Neural cell (in vitro differentiated cells): ENCODE measurements around the gene GABBR2. TPM values are rescaled to one million over a fixed set of nuclear protein-coding genes. Genes with fewer than 3 reads are reported as not detected.

ENCODE experiments used
- H2AFZ ChIP-seq: fragments of 200-600, 300-800 bp; sonication (generic), shearing (Covaris generic); 2 replicates; pipeline ENCODE4 v1.6.0; 2014; ENCODE audit warnings: low read depth, mild to moderate bottlenecking, antibody characterized with exemption, low read length, moderate library complexity
- H3F3A ChIP-seq: fragments of 200-600 bp; shearing (Covaris generic); 2 replicates; pipeline ENCODE4 v1.6.1; 2016; ENCODE audit warnings: mild to moderate bottlenecking, moderate library complexity, mixed read lengths, antibody characterized with exemption, low read length; ENCODE audit not compliant: insufficient read depth, poor library complexity, severe bottlenecking
- H3K27ac ChIP-seq: fragments of 200-600, 300-800 bp; sonication (generic), shearing (Covaris generic); 2 replicates; pipeline ENCODE4 v1.5.1; 2014; ENCODE audit warnings: mild to moderate bottlenecking, low read length, moderate library complexity
- H3K27me3 ChIP-seq: fragments of 300-800, 200-600 bp; sonication (generic), shearing (Covaris generic); 2 replicates; pipeline ENCODE4 v1.6.0; 2014; ENCODE audit warnings: mild to moderate bottlenecking, low read depth, low read length, moderate library complexity; ENCODE audit not compliant: insufficient read depth
- H3K36me3 ChIP-seq: fragments of 300-800, 200-600 bp; sonication (generic), shearing (Covaris generic); 2 replicates; pipeline ENCODE4 v1.5.1; 2014; ENCODE audit warnings: mild to moderate bottlenecking, antibody characterized with exemption, low read length, moderate library complexity; ENCODE audit not compliant: insufficient read depth
- H3K4me2 ChIP-seq: fragments of 300-800, 200-600 bp; sonication (generic), shearing (Covaris generic); 2 replicates; pipeline ENCODE4 v1.6.0; 2014; ENCODE audit warnings: mild to moderate bottlenecking, low read length
- H3K4me3 ChIP-seq: fragments of 300-800, 200-600 bp; sonication (generic), shearing (Covaris generic); 2 replicates; pipeline ENCODE4 v1.5.1; 2014; ENCODE audit warnings: mild to moderate bottlenecking, low read length, moderate library complexity
- H3K79me2 ChIP-seq: fragments of 200-600 bp; shearing (Covaris generic); replicated peaks from 2 replicates; pipeline ENCODE4 v1.6.0; 2014; ENCODE audit warnings: mild to moderate bottlenecking, low read length, moderate library complexity; ENCODE audit not compliant: insufficient read depth
- H3K9ac ChIP-seq: fragments of 300-800, 200-600 bp; sonication (generic), shearing (Covaris generic); 2 replicates; pipeline ENCODE4 v1.6.1; 2016; ENCODE audit warnings: mild to moderate bottlenecking, low read length, mixed read lengths
- H3K9me2 ChIP-seq: fragments of 200-600 bp; shearing (Covaris generic); 2 replicates; pipeline ENCODE4 v1.6.1; 2016; ENCODE audit warnings: mild to moderate bottlenecking, low read length, mixed read lengths; ENCODE audit not compliant: insufficient read depth
- H3K9me3 ChIP-seq: fragments of 200-600, 300-800 bp; sonication (generic), shearing (Covaris generic); 2 replicates; pipeline ENCODE4 v1.6.1; 2016; ENCODE audit warnings: mild to moderate bottlenecking, mixed run types, low read length, moderate library complexity, mixed read lengths
- H4K20me1 ChIP-seq: fragments of 200-600 bp; shearing (Covaris generic); 2 replicates; pipeline ENCODE4 v1.6.1; 2016; ENCODE audit warnings: mild to moderate bottlenecking, mixed run types; ENCODE audit not compliant: insufficient read depth
- EP300 ChIP-seq: fragments of 450-650 bp; conservative IDR thresholded peaks from 2 replicates; pipeline ENCODE4 v1.6.1; 2014; ENCODE audit warnings: antibody characterized with exemption, mild to moderate bottlenecking, moderate library complexity; ENCODE audit not compliant: poor library complexity, severe bottlenecking
- EZH2 ChIP-seq: fragments of 200-600, 300-800 bp; shearing (Covaris generic), sonication (generic); IDR thresholded peaks from 2 replicates; pipeline ENCODE4 v1.6.1; 2014; ENCODE audit warnings: antibody characterized with exemption, low read length, borderline replicate concordance, mild to moderate bottlenecking; ENCODE audit not compliant: insufficient read depth, poor library complexity, severe bottlenecking
- MXI1 ChIP-seq: fragments of 450-650 bp; conservative IDR thresholded peaks from 2 replicates; pipeline ENCODE4 v1.6.1; 2014; ENCODE audit warnings: antibody characterized with exemption, mild to moderate bottlenecking; ENCODE audit not compliant: poor library complexity, severe bottlenecking
- POLR2AphosphoS5 ChIP-seq: IDR thresholded peaks from 2 replicates; pipeline ENCODE4 v1.6.1; 2012
- SMC3 ChIP-seq: fragments of 450-650 bp; conservative IDR thresholded peaks from 2 replicates; pipeline ENCODE4 v1.6.1; 2014; ENCODE audit warnings: antibody characterized with exemption, mild to moderate bottlenecking, moderate library complexity; ENCODE audit not compliant: poor library complexity
- TAF1 ChIP-seq: IDR thresholded peaks from 2 replicates; pipeline ENCODE4 v1.6.1; 2012; ENCODE audit warnings: low read depth
- polyA plus RNA-seq: library from polyadenylated mRNA; depleted of rRNA; stranded (reverse); fragments of >200 nt; gene quantifications from 2 replicates; pipeline ENCODE4 v1.2.3, GENCODE V29; 2014
- TF ChIP-seq, protein P1 (sequence below): fragments of 450-650 bp; IDR thresholded peaks from 2 replicates; pipeline ENCODE4 v1.5.1; 2014; ENCODE audit warnings: antibody characterized with exemption, mild to moderate bottlenecking, moderate library complexity; ENCODE audit not compliant: poor library complexity, severe bottlenecking
- TF ChIP-seq, protein P2 (sequence below): IDR thresholded peaks from 2 replicates; pipeline ENCODE4 v1.6.1; 2012; ENCODE audit warnings: borderline replicate concordance

Gene GABBR2
- polyA plus RNA-seq, 1 donor from 2014 or later = 7.1 TPM

DNA sequence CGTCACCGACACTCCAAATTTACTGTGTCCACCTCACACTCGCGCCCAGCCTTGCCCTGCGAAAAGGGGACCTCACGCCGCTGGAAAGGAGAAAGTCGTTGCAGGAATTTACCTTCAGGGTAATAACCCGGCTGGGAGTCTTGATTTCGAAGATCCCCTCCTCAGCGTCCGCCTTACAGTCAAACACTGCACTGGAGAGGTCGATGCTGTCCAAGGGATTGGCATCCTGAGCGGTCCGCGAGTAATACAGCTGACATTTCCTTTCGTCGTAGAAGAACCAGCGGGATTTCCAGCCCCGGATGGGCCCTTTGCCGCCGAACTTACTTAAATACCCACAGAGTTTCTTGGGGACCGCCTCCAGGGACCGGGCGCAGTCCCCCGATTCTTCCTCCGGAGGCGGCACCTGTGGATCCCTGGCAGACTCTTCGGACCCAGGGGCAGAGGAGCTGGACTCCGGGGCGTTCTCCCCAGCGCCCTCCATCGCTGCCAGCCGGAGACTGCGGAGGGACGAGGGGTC lies 453.6 kb downstream of the GABBR2 start:
- Histone ChIP-seq H3K9ac (peak overlapping the region; percentile 81), H3K4me2 (peak overlapping the region; percentile 88), H2AFZ (peak overlapping the region; percentile 93)

DNA sequence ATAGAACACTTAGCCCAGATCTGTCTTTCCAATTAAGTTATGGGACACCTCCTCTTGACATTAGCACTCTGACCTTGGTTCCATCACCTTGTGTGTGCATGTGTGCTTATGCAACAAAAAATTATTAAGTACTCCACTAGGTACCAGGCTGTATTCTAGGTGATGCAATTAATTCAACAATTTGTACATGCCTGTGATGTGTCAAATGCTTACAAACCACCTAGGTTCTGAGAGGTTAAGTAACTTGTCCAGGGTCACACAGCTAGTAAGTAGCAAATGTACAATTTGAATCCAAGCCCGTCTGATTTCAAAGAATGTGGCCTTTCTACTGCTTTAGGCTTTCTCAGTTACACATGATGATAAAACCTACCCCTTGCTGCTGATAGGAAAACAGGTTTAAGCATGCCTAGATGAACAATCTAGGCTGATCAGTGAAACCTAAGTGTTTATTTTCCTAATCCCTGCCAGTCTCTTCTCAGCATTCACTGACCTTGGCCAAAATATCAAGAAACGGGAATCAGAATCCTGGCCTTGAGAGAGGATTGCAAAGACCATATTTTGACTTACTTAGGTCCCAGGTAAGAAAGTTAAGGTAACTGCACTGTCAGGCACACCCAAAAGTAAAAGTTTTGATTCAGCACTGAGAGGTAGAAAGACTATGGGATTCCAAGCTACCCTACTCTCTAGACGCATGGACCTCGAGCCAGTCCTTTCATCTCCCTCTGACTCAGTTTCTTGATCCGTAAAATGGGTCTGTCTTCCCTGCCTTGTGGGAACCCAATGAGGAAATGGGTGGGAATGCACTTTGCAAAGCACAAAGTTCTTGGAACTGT lies 454.3 kb downstream of the GABBR2 start:
- Histone ChIP-seq H3K9me2 (no peaks in the 10 kb centered on the region), H3K79me2 (no peaks in the 10 kb centered on the region), H3K4me3 (peak overlapping the region; percentile 95), H3K27ac (no peak overlapping the region), H3K9me3 (no peaks in the 10 kb centered on the region), H3K27me3 (peaks cover 10% of the 10 kb centered on the region), H3K36me3 (no peaks in the 10 kb centered on the region), H2AFZ (no peak overlapping the region), H4K20me1 (no peaks in the 10 kb centered on the region), H3K4me2 (peak overlapping the region; percentile 88), H3K9ac (no peak overlapping the region), H3F3A (no peaks in the 10 kb centered on the region)
- TF ChIP-seq EP300 = no peak
- TF ChIP-seq, protein P1, sequence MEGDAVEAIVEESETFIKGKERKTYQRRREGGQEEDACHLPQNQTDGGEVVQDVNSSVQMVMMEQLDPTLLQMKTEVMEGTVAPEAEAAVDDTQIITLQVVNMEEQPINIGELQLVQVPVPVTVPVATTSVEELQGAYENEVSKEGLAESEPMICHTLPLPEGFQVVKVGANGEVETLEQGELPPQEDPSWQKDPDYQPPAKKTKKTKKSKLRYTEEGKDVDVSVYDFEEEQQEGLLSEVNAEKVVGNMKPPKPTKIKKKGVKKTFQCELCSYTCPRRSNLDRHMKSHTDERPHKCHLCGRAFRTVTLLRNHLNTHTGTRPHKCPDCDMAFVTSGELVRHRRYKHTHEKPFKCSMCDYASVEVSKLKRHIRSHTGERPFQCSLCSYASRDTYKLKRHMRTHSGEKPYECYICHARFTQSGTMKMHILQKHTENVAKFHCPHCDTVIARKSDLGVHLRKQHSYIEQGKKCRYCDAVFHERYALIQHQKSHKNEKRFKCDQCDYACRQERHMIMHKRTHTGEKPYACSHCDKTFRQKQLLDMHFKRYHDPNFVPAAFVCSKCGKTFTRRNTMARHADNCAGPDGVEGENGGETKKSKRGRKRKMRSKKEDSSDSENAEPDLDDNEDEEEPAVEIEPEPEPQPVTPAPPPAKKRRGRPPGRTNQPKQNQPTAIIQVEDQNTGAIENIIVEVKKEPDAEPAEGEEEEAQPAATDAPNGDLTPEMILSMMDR = no peak
- no peak for TF ChIP-seq TAF1
- TF ChIP-seq POLR2AphosphoS5 = no peak
- no peak for TF ChIP-seq SMC3

More for the DNA sequence above, 453.6 kb downstream of the GABBR2 start:
- Histone ChIP-seq H4K20me1 (no peaks in the 10 kb centered on the region), H3K9me2 (no peaks in the 10 kb centered on the region), H3K9me3 (no peaks in the 10 kb centered on the region), H3K27me3 (peaks cover 10% of the 10 kb centered on the region), H3K27ac (no peak overlapping the region), H3K79me2 (no peaks in the 10 kb centered on the region), H3F3A (no peaks in the 10 kb centered on the region), H3K4me3 (peak overlapping the region; percentile 95), H3K36me3 (no peaks in the 10 kb centered on the region)
- TF ChIP-seq EZH2 = no peak
- no peak for TF ChIP-seq TAF1
- TF ChIP-seq, protein P2, sequence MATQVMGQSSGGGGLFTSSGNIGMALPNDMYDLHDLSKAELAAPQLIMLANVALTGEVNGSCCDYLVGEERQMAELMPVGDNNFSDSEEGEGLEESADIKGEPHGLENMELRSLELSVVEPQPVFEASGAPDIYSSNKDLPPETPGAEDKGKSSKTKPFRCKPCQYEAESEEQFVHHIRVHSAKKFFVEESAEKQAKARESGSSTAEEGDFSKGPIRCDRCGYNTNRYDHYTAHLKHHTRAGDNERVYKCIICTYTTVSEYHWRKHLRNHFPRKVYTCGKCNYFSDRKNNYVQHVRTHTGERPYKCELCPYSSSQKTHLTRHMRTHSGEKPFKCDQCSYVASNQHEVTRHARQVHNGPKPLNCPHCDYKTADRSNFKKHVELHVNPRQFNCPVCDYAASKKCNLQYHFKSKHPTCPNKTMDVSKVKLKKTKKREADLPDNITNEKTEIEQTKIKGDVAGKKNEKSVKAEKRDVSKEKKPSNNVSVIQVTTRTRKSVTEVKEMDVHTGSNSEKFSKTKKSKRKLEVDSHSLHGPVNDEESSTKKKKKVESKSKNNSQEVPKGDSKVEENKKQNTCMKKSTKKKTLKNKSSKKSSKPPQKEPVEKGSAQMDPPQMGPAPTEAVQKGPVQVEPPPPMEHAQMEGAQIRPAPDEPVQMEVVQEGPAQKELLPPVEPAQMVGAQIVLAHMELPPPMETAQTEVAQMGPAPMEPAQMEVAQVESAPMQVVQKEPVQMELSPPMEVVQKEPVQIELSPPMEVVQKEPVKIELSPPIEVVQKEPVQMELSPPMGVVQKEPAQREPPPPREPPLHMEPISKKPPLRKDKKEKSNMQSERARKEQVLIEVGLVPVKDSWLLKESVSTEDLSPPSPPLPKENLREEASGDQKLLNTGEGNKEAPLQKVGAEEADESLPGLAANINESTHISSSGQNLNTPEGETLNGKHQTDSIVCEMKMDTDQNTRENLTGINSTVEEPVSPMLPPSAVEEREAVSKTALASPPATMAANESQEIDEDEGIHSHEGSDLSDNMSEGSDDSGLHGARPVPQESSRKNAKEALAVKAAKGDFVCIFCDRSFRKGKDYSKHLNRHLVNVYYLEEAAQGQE = no peak
- TF ChIP-seq EP300 = no peak
- TF ChIP-seq, protein P1 = no peak
- TF ChIP-seq MXI1 = no peak
